ENCODE measurements around the gene INSM1.
A peak's percentile ranks its signal among the peaks of the same experiment; 100 is the strongest.

INSM1 gene

GRCh38 chr20:20362774-20363433 lies 5.0 kb upstream of the INSM1 start:
- no peak for TF ChIP-seq CTCF (IDR thresholded peaks at IDR 0.05; ENCODE audit: extremely low read depth, missing control alignments)

GRCh38 chr20:20363434-20363798 lies 4.5 kb upstream of the INSM1 start:
- no peak for DNase-seq (ENCODE audit: low spot score)
- TF ChIP-seq CTCF (IDR thresholded peaks at IDR 0.05; ENCODE audit: extremely low read depth, missing control alignments), result no peak

More at GRCh38 chr20:20362774-20363433, 5.0 kb upstream of the INSM1 start:
- DNase-seq (ENCODE audit: low spot score), result peak; percentile 53

GRCh38 chr20:20363799-20364592 lies 3.9 kb upstream of the INSM1 start:
- DNase-seq (ENCODE audit: low spot score), result peak; percentile 45
- no peak for TF ChIP-seq CTCF (IDR thresholded peaks at IDR 0.05; ENCODE audit: extremely low read depth, missing control alignments)

- TF ChIP-seq CTCF (IDR thresholded peaks at IDR 0.05; ENCODE audit: extremely low read depth, missing control alignments), result no peak
- no peak for DNase-seq (ENCODE audit: low spot score)
Measured at GRCh38 chr20:20364593-20365479, 3.1 kb upstream of the INSM1 start.

GRCh38 chr20:20365480-20366161 lies 2.3 kb upstream of the INSM1 start:
- TF ChIP-seq CTCF (IDR thresholded peaks at IDR 0.05; ENCODE audit: extremely low read depth, missing control alignments), result no peak
- peak; percentile 33 for DNase-seq (ENCODE audit: low spot score)

GRCh38 chr20:20366551-20366875 lies 1.4 kb upstream of the INSM1 start:
- TF ChIP-seq CTCF (IDR thresholded peaks at IDR 0.05; ENCODE audit: extremely low read depth, missing control alignments), result no peak
- peak; percentile 41 for DNase-seq (ENCODE audit: low spot score)
